NCI-H2171 (cell line): ENCODE data around the gene GALNT18.

Experiments used
- DNase-seq: peaks from one replicate; lab custom pipeline; 2025; lab: John Stamatoyannopoulos, UW

Gene GALNT18

DNA sequence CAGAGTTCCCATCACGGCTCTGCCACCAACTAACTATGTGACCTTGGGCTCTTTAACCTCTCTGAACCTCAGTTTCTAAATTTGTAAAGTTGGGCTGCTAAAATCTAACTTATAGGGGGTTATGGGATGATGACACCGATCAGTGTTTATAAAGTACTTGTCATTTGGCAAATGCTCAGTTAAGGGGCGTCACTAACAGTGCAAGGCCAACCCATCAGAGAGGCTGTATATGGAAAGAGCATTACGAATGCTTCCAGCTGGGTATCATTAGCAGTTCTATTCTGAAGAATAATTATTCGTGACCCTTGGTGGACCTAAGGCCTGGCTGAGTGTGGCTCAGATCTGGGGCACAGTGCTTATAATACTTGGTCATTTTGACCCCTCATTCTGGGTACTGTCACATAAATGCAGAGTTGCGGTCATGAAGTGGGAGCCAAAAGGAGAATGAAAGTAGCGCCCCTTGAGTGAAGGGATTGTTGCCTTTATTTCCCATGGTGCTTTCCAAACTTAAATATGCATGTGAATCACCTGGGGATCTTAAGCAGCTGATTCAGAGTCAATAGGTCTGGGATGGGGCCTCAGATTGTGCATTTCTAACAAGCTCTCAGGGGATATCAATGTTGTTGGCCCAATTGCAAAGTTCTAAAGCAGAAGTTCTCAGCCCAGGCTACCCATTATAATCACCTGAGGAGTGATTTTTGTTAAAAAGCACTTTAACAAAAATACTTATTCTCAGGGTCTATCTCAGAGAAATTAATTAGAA is 384.6 kb downstream of the GALNT18 start:
- DNase-seq: no peak

DNA sequence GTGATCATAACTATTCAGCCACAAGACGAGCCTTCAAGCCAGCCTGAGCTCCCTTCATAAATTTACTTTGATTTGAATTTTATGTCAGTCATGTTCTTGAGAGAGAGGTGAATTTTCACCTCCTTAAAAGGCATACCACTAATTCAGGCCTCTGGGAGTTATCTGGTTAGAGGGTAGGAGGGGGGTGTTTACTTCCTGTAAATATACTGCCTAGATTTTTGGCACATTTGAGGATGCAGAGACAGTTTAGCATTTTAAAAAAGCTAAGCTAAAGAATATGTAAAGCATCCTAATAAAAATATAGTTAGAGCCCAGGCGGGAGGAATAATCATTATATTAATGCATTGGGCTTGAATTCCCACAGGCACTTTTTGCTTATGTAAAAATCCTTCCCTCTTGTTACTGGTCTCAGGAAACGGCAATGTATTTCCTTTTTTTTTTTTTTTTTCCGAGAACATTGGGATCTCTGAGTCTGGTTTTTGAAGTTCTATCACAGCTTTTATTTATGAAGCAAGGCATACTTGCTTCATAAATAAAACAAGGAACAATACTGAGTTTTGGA is 385.2 kb downstream of the GALNT18 start:
- DNase-seq: no peak

DNA sequence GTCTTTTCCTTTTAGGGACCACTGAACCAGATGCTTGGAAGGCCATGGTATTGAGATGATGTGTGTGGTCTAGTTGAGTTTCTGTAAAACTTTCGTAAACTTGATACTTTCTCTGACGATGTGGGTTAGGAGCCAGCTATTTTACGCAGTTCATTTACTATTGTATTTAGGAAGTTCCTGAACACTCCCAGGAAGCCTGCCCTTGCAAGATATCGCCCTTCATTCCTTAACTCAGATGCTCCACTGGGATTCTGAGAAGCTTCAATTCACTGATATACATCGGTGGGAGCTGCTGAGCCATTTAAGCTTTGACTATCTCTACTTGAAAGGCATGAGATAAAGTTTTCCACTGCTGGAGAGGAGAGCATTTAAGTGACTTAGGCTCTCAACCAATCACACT is 390.0 kb downstream of the GALNT18 start:
- DNase-seq: no peak

DNA sequence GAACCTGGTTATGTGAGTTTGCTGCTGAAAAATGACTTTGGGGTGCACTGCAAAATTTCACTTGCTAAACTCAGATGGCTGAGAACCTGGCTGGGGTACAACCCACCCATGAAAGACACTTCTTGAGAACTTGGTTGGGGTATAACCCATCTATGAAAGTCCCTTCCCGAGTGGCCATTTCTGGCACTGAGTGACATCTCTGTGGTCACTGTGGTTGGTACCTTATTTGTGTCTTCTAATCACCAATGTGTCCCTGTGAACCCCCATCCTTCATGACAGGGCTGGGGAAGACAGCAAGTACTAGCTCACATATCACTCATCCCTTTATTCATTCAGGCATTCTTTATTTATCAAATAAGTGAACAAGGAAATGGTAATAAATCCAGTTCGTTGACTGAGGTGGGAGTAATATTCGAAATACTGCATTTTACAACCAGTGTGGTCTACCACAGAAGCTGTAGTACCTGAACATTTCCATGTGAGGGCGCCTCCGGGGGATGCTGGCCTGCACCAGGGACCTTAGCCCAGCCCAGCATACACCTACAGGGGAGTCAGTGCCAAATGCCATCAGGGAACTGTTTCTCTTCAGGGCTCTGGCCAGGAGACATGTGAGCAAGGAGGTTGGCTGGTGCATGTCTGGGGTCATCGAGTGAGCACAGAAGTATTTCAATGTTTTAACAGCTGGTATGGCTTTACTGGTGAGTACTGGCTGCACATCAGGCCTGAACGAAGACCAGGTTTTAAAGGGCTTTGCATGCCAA is 390.8 kb downstream of the GALNT18 start:
- no peak for DNase-seq

DNA sequence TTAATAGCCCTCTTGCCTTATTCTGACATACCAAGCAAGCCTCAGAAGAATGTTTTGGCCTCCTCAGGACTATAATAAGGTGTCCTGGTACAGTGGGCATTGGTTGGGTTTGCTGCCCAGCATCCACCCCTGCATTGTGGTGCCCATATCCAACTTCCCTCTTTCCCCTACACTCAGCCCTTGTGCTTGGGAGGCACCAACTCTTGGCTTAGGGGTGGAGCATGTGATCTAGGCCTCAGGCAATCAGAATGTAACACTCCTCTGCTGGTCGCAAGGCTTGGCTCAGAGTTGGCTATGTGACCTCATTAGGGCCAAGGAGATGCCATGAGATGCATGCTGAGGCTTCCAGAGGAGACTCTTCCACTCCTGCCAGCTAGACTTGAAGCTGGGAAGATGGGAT is 391.7 kb downstream of the GALNT18 start:
- DNase-seq: no peak

DNA sequence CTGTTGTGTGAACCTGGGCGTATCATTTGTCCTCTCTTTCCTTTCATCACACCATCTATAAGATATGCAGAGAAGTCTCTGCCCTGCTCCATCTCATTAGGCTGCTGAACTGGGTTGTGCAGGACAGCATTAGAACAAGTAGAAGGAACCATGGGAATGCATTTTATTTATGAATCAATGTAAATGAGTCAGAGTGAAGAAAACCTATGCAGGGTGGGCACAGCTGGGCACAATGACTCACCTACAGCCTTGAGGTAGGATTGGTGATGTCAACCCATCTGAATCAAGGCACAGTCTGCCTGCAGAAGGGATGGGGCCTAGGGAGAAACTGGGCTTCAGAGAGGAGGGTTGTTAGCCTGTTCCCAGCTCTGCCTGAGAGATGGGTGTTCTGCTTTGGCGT is 392.2 kb downstream of the GALNT18 start:
- no peak for DNase-seq

DNA sequence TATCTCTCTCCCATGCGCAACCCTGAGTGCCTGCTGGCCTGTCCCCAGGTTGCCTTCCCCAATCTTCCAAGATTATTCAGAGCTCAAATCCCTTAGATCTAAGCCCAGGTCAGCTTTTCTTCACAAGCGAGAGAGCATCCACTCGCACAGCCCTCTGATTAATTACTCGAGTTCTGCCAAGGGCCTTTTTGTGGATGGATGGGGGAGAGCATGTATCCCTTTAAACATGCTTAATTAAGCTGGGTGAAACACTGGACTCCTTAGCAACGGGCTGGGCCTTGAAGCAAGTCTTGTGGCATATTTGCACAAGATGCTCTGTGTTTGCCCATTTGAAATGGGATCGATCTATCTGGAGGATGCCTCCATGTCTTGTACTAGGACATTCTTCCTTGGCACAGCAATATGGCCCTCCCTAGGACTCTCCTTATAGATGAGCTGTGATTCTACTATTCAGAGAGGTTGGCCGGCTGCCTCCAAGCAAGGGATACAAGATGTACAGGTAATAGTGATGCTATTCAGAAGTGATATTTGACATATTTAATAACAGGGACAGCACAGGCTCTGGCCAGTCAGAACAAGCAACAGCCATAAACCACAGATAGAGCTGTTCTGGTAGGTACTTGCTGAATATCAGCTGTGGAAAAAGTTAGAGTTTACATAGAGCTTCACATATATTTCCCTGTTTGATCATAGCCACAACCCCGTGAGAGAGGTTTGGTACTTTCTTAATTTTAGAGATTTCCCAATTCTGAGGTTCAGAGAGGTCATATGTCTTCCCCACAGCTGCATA is 394.3 kb downstream of the GALNT18 start:
- DNase-seq: no peak
